CD4-positive, alpha-beta T cell treated with Interleukin-12 subunit alpha and Interleukin-12 subunit beta, for 1 hour (primary cell): ENCODE measurements around the gene ASTN2.

Experiments used
- DNase-seq: peaks from one replicate; pipeline ENCODE4 v3.0.0-alpha.2; 2020

Gene ASTN2

GRCh38 chr9:116547729-116548426 lies 867.0 kb downstream of the ASTN2 start:
- DNase-seq, result no peak

GRCh38 chr9:116546711-116547581 lies 867.9 kb downstream of the ASTN2 start:
- no peak for DNase-seq

GRCh38 chr9:116544896-116545295 lies 870.0 kb downstream of the ASTN2 start:
- no peak for DNase-seq

- no peak for DNase-seq
Measured at GRCh38 chr9:116543731-116544400, 871.0 kb downstream of the ASTN2 start.

- no peak for DNase-seq
Measured at GRCh38 chr9:116541402-116541801, 873.5 kb downstream of the ASTN2 start.

GRCh38 chr9:116539549-116539948 lies 875.3 kb downstream of the ASTN2 start:
- no peak for DNase-seq

- DNase-seq, result no peak
Measured at GRCh38 chr9:116525611-116526010, 889.2 kb downstream of the ASTN2 start.

- DNase-seq, result no peak
Measured at GRCh38 chr9:116524778-116525470, 889.9 kb downstream of the ASTN2 start.

GRCh38 chr9:116520218-116520617 lies 894.6 kb downstream of the ASTN2 start:
- no peak for DNase-seq

GRCh38 chr9:116516456-116516855 lies 898.4 kb downstream of the ASTN2 start:
- no peak for DNase-seq

GRCh38 chr9:116515541-116515940 lies 899.3 kb downstream of the ASTN2 start:
- DNase-seq, result no peak

GRCh38 chr9:116506685-116507084 lies 908.2 kb downstream of the ASTN2 start:
- DNase-seq, result no peak

GRCh38 chr9:116504893-116505480 lies 909.9 kb downstream of the ASTN2 start:
- no peak for DNase-seq

- no peak for DNase-seq
Measured at GRCh38 chr9:116504081-116504480, 910.8 kb downstream of the ASTN2 start.

- DNase-seq, result no peak
Measured at GRCh38 chr9:116502746-116503145, 912.1 kb downstream of the ASTN2 start.

- DNase-seq, result no peak
Measured at GRCh38 chr9:116501871-116502270, 913.0 kb downstream of the ASTN2 start.

- no peak for DNase-seq
Measured at GRCh38 chr9:116499986-116500871, 914.6 kb downstream of the ASTN2 start.

GRCh38 chr9:116499434-116499833 lies 915.4 kb downstream of the ASTN2 start:
- no peak for DNase-seq

- DNase-seq, result no peak
Measured at GRCh38 chr9:116497095-116497890, 917.6 kb downstream of the ASTN2 start.

- no peak for DNase-seq
Measured at GRCh38 chr9:116496167-116496566, 918.7 kb downstream of the ASTN2 start.

- DNase-seq, result no peak
Measured at GRCh38 chr9:116495725-116496124, 919.1 kb downstream of the ASTN2 start.
